ENCODE results near the gene LARGE2. TPM values are rescaled to one million over a fixed set of nuclear protein-coding genes. Genes with fewer than 3 reads are reported as not detected.

The LARGE2 gene
- 1.4 to 3.5 TPM (median 2.6 TPM) in 5 replicates for total RNA-seq (2022; extraction: Qiagen RNA extraction; ENCODE audit: low read depth)

DNA sequence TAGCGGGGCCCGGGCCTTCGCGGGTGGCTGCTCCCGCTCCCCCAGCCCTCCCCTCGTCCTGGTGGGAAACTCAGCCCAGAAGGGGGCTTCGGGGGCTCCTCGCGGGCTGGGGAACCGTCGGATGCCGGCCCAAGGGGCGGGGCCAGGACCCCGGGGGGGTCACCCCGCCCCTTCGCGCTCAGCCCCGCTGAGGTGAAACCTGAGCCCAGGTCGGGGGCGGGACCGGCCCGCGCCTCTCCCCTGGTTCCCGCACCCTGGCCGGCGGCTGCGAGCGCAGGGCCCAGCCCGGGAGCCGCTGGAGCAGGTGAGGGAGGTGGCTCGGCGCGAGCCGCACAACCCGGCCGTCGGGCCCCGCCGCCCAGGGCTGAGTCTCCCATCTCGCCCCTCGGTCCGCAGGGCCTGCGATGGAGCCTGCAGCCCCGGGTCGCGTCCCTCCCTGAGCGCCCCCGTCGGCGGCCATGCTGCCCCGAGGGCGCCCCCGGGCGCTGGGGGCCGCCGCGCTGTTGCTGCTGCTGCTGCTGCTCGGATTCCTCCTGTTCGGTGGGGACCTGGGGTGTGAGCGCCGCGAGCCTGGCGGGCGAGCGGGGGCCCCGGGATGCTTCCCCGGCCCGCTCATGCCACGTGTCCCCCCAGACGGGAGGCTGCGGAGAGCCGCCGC, at the start of gene LARGE2:
Gene LARGE2 (plus strand): TSS at position 232 of the 658 bp plus-strand sequence. CDS start 227 bp downstream, at position 459.

DNA sequence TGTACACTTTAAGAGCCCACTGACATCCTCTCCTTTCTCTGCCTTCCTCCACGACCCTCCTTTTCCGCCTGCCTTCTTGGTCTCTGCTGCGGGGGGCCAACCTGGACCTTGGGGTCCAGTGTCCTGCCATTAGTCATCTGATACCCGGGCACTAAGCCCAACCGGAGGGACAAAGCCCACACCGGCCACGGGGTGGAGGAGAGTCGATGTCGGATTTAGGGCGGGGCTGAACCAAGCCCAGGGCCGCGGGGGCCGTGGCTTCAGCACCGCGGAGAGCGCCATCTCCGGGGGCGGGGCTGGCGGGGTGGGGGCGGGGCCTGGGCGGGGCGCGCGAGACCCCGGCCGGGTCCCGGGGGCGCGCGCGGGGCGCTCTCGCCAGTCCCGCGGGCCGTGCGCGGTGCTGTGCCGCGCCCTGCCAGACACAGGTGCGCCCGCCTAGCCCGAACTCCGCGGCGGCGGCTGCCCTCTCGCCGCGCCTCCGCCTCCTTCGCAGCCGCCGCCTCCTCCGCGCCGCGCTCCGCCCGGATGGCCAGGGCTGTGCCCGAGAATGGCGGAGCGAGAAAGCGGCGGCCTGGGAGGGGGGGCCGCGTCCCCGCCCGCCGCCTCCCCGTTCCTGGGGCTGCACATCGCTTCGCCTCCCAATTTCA, 37.1 kb upstream of the LARGE2 start, which contains the start of gene MAPK8IP1:
Gene MAPK8IP1 (plus strand): TSS at position 378 of the 647 bp plus-strand sequence. CDS start 170 bp downstream, at position 548.

DNA sequence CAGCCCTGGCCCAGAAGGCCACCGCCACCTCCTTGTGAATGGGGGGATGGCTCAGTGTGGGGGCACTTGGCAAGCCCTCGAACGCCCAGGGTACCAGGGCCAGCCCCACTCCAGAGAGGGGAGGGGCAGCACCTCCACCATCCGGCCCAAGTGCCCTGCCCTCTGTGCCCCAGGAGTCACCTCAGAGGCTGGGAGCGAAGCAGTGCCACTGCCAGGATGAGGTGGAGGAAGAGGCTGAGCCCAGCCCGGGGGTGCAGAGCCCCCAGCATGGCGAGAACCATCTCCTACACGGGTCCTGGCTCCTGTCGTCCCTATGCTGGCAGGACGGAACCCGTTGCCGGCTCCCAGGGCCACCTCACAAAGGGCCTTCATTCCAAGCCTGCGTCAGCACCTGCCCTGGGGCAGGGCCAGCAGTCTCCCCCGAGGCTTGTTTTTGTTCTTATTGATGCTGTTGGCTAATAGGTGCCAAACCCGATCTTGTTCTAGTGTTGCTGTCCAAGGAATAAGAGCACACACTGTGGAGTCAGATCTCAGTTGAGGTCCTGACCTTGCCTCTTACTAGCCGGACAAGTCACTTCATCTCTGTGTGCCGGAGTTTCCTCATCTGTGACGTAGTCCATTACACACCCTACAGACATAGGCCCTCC, 15.4 kb upstream of the LARGE2 start, which contains the start of gene FREY1:
Gene FREY1 (minus strand): TSS at position 307 of the 647 bp plus-strand sequence. CDS start 26 bp downstream, at position 281.

DNA sequence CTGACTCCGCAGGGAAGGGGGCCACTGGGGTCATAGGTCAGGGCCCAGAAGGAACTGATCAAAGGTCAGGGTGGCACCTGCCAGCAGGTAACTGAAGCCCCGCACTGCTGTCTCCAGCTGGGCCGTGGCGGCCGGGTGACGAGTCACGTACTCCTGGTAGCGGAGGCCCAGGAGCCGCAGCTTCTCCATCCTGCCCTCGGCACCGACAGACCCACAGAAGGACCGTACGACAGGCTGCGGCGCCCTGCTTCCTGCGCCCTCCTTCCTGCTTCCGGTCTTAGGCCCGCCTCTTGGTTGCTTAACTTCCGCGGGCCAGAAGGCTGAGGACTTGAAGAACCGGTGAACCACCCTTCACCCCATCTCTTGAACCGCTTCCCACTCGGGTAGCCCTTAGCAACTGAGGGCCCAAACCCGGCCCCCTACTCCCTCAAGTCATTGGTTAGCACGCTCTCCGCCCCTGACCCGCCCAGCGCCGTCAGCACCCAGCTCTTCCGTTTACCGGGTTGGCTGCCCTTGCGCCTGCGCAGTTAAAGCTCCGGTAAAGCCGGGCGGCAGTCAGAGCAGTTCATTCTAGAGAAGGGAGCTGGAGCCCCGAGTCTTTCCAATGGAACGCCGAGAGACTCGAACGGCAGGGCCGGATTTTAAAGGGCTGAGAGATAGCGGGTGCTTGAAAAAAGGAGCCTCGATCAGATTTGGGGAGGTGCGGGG, 4.7 kb upstream of the LARGE2 start, which contains the start of gene PEX16:
Gene PEX16 (minus strand): TSS at position 255 of the 708 bp plus-strand sequence. CDS start 66 bp downstream, at position 189.

Other genes with a start within 250 kb of the LARGE2 start
- gene SLC35C1, start 117.5 kb upstream of the LARGE2 start, total RNA-seq (2022; extraction: Qiagen RNA extraction; ENCODE audit: low read depth) = 26.0 to 32.5 TPM (median 30.3 TPM) in 5 replicates
- 2.7 to 3.7 TPM (median 3.2 TPM) in 5 replicates for gene CRY2, start 75.2 kb upstream of the LARGE2 start, total RNA-seq (2022; extraction: Qiagen RNA extraction; ENCODE audit: low read depth)
- gene MAPK8IP1, start 37.0 kb upstream of the LARGE2 start, total RNA-seq (2022; extraction: Qiagen RNA extraction; ENCODE audit: low read depth) = 5.3 to 7.8 TPM (median 5.9 TPM) in 5 replicates
- 0.20 to 1.00 TPM (median 0.32 TPM) in 3 of 5 replicates, not detected in the others for gene FREY1, start 15.4 kb upstream of the LARGE2 start, total RNA-seq (2022; extraction: Qiagen RNA extraction; ENCODE audit: low read depth)
- 14.1 to 20.3 TPM (median 19.9 TPM) in 5 replicates for gene PEX16, start 4.8 kb upstream of the LARGE2 start, total RNA-seq (2022; extraction: Qiagen RNA extraction; ENCODE audit: low read depth)
- 10.4 to 14.4 TPM (median 12.8 TPM) in 5 replicates for gene PHF21A, start 198.8 kb downstream of the LARGE2 start, total RNA-seq (2022; extraction: Qiagen RNA extraction; ENCODE audit: low read depth)